H1 (cell line): ENCODE data around the gene ACBD5. TPM values are rescaled to one million over a fixed set of nuclear protein-coding genes. Genes with fewer than 3 reads are reported as not detected.

ENCODE experiments used
- CTCF ChIA-PET: fragments of 300-600 bp; sonication (Branson Sonifier 250); formaldehyde crosslinking; loops from one replicate; lab custom pipeline; 2021; ENCODE audit not compliant: partially characterized antibody; lab: Charles Lee
- POLR2A ChIA-PET: fragments of 300-600 bp; sonication (Branson Sonifier 250); formaldehyde crosslinking; loops from one replicate; lab custom pipeline; 2021; ENCODE audit warnings: inconsistent platforms; ENCODE audit not compliant: partially characterized antibody; lab: Charles Lee
- DNase-seq, 2 experiments: peaks; one replicate each; pipeline versions ENCODE4 v3.0.0 to v3.0.0-alpha.2; 2010 to 2022; ENCODE audit warnings: low spot score in 2 of 2, low read depth in 1 of 2, mixed read lengths in 1 of 2
- FAIRE-seq: peaks from 2 replicates; lab custom pipeline; 2011; peaks lifted over from hg19 to GRCh38; lab: Jason Lieb, UNC
- H2AFZ ChIP-seq: 2 replicates; pipeline ENCODE4 v1.8.1; 2012; ENCODE audit warnings: low read length, inconsistent platforms
- H2AK5ac ChIP-seq: 2 replicates; pipeline ENCODE4 v1.6.1; 2013; ENCODE audit warnings: low read depth, low read length
- H2BK120ac ChIP-seq: replicated peaks from 2 replicates; pipeline ENCODE3; 2013; ENCODE audit warnings: low read depth, low read length, inconsistent platforms
- H2BK12ac ChIP-seq: 2 replicates; pipeline ENCODE4 v1.6.1; 2013; ENCODE audit warnings: low read depth, low read length
- H2BK15ac ChIP-seq: 2 replicates; pipeline ENCODE4 v1.6.1; 2013; ENCODE audit warnings: low read length
- H2BK20ac ChIP-seq: 2 replicates; pipeline ENCODE4 v1.6.1; 2013; ENCODE audit warnings: low read length
- H2BK5ac ChIP-seq: 2 replicates; pipeline ENCODE4 v1.6.1; 2013; ENCODE audit warnings: low read depth, low read length
- H3K14ac ChIP-seq: 2 replicates; pipeline ENCODE4 v1.6.1; 2013; ENCODE audit warnings: inconsistent platforms; ENCODE audit not compliant: insufficient read length
- H3K18ac ChIP-seq: 2 replicates; pipeline ENCODE4 v1.6.1; 2013; ENCODE audit warnings: low read length; ENCODE audit errors: extremely low read depth
- H3K23ac ChIP-seq: 2 replicates; pipeline ENCODE4 v1.6.1; 2013; ENCODE audit warnings: inconsistent platforms; ENCODE audit not compliant: insufficient read length
- H3K23me2 ChIP-seq: 2 replicates; pipeline ENCODE4 v1.6.1; 2013; ENCODE audit warnings: low read depth, low read length
- H3K27ac ChIP-seq: 2 replicates; pipeline ENCODE4 v1.6.1; 2011; ENCODE audit warnings: low read depth, low read length, inconsistent platforms
- H3K27me3 ChIP-seq, 4 experiments: replicated peaks in 1 of 4; 1 replicate in 1 of 4; 2 replicates in 3 of 4; pipeline versions ENCODE4 v1.6.1 to v1.8.1; 2011 to 2013; ENCODE audit warnings: low read length in 3 of 4, mild to moderate bottlenecking in 3 of 4, inconsistent platforms in 2 of 4, mixed read lengths in 2 of 4, moderate library complexity in 1 of 4; ENCODE audit not compliant: control insufficient read depth in 3 of 4, insufficient read depth in 3 of 4; ENCODE audit errors: extremely low read depth in 1 of 4
- H3K36me3 ChIP-seq, 4 experiments: 2 replicates each; pipeline versions ENCODE4 v1.6.1 to v1.8.1; 2011 to 2013; ENCODE audit warnings: mild to moderate bottlenecking in 4 of 4, low read length in 3 of 4, moderate library complexity in 2 of 4, control low read depth in 1 of 4, inconsistent platforms in 1 of 4; ENCODE audit not compliant: insufficient read depth in 4 of 4, control insufficient read depth in 2 of 4
- H3K4ac ChIP-seq: replicated peaks from 2 replicates; pipeline ENCODE3; 2013; ENCODE audit warnings: low read length, low read depth, mixed read lengths, inconsistent platforms; ENCODE audit not compliant: insufficient read length
- H3K4me1 ChIP-seq, 4 experiments: replicated peaks in 1 of 4; 1 replicate in 1 of 4; 2 replicates in 3 of 4; pipeline versions ENCODE4 v1.6.1 to v1.8.1; 2011 to 2013; ENCODE audit warnings: low read length in 3 of 4, inconsistent platforms in 2 of 4, mixed read lengths in 1 of 4; ENCODE audit not compliant: insufficient read depth in 4 of 4, control insufficient read depth in 3 of 4
- H3K4me2 ChIP-seq, 2 experiments: 2 replicates each; pipeline versions ENCODE4 v1.6.1 to v1.8.1; 2011 to 2013; ENCODE audit warnings: low read depth in 2 of 2, low read length in 2 of 2, control low read depth in 1 of 2, inconsistent platforms in 1 of 2, mild to moderate bottlenecking in 1 of 2; ENCODE audit not compliant: insufficient read depth in 1 of 2
- H3K4me3 ChIP-seq, 4 experiments: fragments of 200-600, 300-600 bp in 1 of 4; sonication (generic), shearing (Covaris generic), sonication (Bioruptor Twin) in 1 of 4; 2 replicates each; pipeline versions ENCODE4 v1.5.1 to v1.8.1; 2011 to 2016; ENCODE audit warnings: low read length in 4 of 4, low read depth in 3 of 4, control low read depth in 2 of 4, inconsistent platforms in 2 of 4, mild to moderate bottlenecking in 2 of 4, mixed read lengths in 1 of 4, moderate library complexity in 1 of 4; ENCODE audit not compliant: insufficient read depth in 2 of 4; ENCODE audit errors: extremely low read depth in 1 of 4
- H3K56ac ChIP-seq: replicated peaks from 2 replicates; pipeline ENCODE3; 2013; ENCODE audit warnings: low read depth, mild to moderate bottlenecking, mixed read lengths, low read length, inconsistent platforms; ENCODE audit not compliant: insufficient read length
- H3K79me1 ChIP-seq: 2 replicates; pipeline ENCODE4 v1.6.1; 2013; ENCODE audit warnings: low read depth, low read length, control low read depth
- H3K79me2 ChIP-seq, 2 experiments: 2 replicates each; pipeline versions ENCODE4 v1.6.1 to v1.8.1; 2012 to 2013; ENCODE audit warnings: low read length in 2 of 2, mild to moderate bottlenecking in 2 of 2, inconsistent platforms in 1 of 2; ENCODE audit not compliant: insufficient read depth in 2 of 2, control insufficient read depth in 1 of 2
- H3K9ac ChIP-seq, 4 experiments: replicated peaks in 1 of 4; 1 replicate in 1 of 4; 2 replicates in 3 of 4; pipeline versions ENCODE4 v1.6.1 to v1.8.1; 2011 to 2013; ENCODE audit warnings: low read depth in 3 of 4, low read length in 3 of 4, control low read depth in 2 of 4, mild to moderate bottlenecking in 2 of 4, moderate library complexity in 2 of 4, inconsistent platforms in 1 of 4; ENCODE audit errors: extremely low read depth in 1 of 4
- H3K9me3 ChIP-seq, 2 experiments: 2 replicates each; pipeline versions ENCODE4 v1.6.1 to v1.8.1; 2012 to 2013; ENCODE audit warnings: mild to moderate bottlenecking in 2 of 2, moderate library complexity in 2 of 2, control low read depth in 1 of 2, inconsistent platforms in 1 of 2, low read depth in 1 of 2, low read length in 1 of 2, mixed read lengths in 1 of 2; ENCODE audit not compliant: insufficient read depth in 2 of 2
- H4K20me1 ChIP-seq, 2 experiments: replicated peaks in 1 of 2; 2 replicates each; pipeline versions ENCODE3 to v1.8.1; 2011 to 2013; ENCODE audit warnings: inconsistent platforms in 2 of 2, low read length in 2 of 2, mild to moderate bottlenecking in 1 of 2; ENCODE audit not compliant: insufficient read depth in 2 of 2, control insufficient read depth in 1 of 2
- H4K5ac ChIP-seq: 2 replicates; pipeline ENCODE4 v1.6.1; 2013; ENCODE audit warnings: low read length, low read depth, mixed read lengths, inconsistent platforms; ENCODE audit not compliant: insufficient read length
- H4K8ac ChIP-seq: 2 replicates; pipeline ENCODE4 v1.8.0; 2013; ENCODE audit warnings: mild to moderate bottlenecking, moderate library complexity, low read length, inconsistent platforms; ENCODE audit not compliant: insufficient read depth; ENCODE audit errors: extremely low read depth
- H4K91ac ChIP-seq: replicated peaks from 2 replicates; pipeline ENCODE3; 2013; ENCODE audit warnings: low read length, mixed read lengths, inconsistent platforms; ENCODE audit not compliant: insufficient read length
- CEBPB ChIP-seq: IDR thresholded peaks from 2 replicates; pipeline ENCODE4 v1.6.1; 2012; ENCODE audit warnings: low read depth, low read length
- CHD2 ChIP-seq: IDR thresholded peaks from 2 replicates; pipeline ENCODE4 v1.6.1; 2012; ENCODE audit warnings: low read length, improper control_type of control experiment
- EZH2 ChIP-seq: fragments of 200-600 bp; sonication (generic); IDR thresholded peaks from 2 replicates; pipeline ENCODE4 v1.7.1; 2012; ENCODE audit warnings: low read depth, mild to moderate bottlenecking, moderate library complexity, low read length, inconsistent platforms; ENCODE audit not compliant: severe bottlenecking
- GTF2F1 ChIP-seq: IDR thresholded peaks from 2 replicates; pipeline ENCODE4 v1.6.1; 2012; ENCODE audit warnings: low read depth, low read length, improper control_type of control experiment, borderline replicate concordance
- HDAC2 ChIP-seq, 2 experiments: fragments of 300-600 bp in 1 of 2; sonication (generic) in 1 of 2; IDR thresholded peaks; 2 replicates each; pipeline ENCODE4 v1.6.1; 2011 to 2012; ENCODE audit warnings: low read depth in 2 of 2, low read length in 2 of 2, mild to moderate bottlenecking in 2 of 2, moderate library complexity in 2 of 2, borderline replicate concordance in 1 of 2, inconsistent platforms in 1 of 2
- NANOG ChIP-seq: IDR thresholded peaks from 2 replicates; pipeline ENCODE4 v1.6.1; 2011; ENCODE audit warnings: low read length, low read depth, mild to moderate bottlenecking, inconsistent platforms; ENCODE audit not compliant: insufficient read depth, poor library complexity, severe bottlenecking
- POLR2A ChIP-seq, 2 experiments: IDR thresholded peaks; 1 replicate in 1 of 2; 2 replicates in 1 of 2; pipeline ENCODE4 v1.6.1; 2011; ENCODE audit warnings: low read depth in 2 of 2, low read length in 2 of 2, mild to moderate bottlenecking in 2 of 2; ENCODE audit errors: control extremely low read depth in 1 of 2
- POU5F1 ChIP-seq: IDR thresholded peaks from 2 replicates; pipeline ENCODE4 v1.6.1; 2011; ENCODE audit warnings: low read depth, mild to moderate bottlenecking, low read length, moderate library complexity
- RBBP5 ChIP-seq: IDR thresholded peaks from 2 replicates; pipeline ENCODE4 v1.7.1; 2012; ENCODE audit warnings: low read depth, mild to moderate bottlenecking, inconsistent platforms, low read length, moderate library complexity, borderline replicate concordance
- SIRT6 ChIP-seq: IDR thresholded peaks from one replicate; pipeline ENCODE4 v1.7.1; 2012; ENCODE audit warnings: low read length, inconsistent platforms
- WGBS, 2 experiments: shearing (Covaris generic) in 1 of 2; methylation state at CpG; one replicate each; pipeline versions ENCODE4 v1.1.6 to v1.1.7; 2013 to 2015; ENCODE audit warnings: low lambda C conversion rate in 2 of 2, mixed read lengths in 2 of 2, inconsistent platforms in 1 of 2, low coverage in 1 of 2, missing lambda C conversion rate in 1 of 2; ENCODE audit not compliant: insufficient replicate concordance in 2 of 2, insufficient coverage in 1 of 2, insufficient read length in 1 of 2; ENCODE audit errors: extremely low coverage in 1 of 2, missing lambda C conversion rate in 1 of 2; 5-methylcytosine and 5-hydroxymethylcytosine counted together
- polyA plus RNA-seq, 7 experiments: library from polyadenylated mRNA; depleted of rRNA in 3 of 7; stranded (reverse) in 5 of 7; unstranded in 2 of 7; fragments of >200 nt in 5 of 7; fragments of 200-250 nt in 2 of 7; gene quantifications; 1 replicate in 5 of 7; 2 replicates in 1 of 7; 4 replicates in 1 of 7; pipeline versions ENCODE4 v1.2.1 to v1.2.3, GENCODE V29; 2011 to 2013; ENCODE audit warnings: missing spikeins in 2 of 7, mixed read lengths in 2 of 7
- total RNA-seq: library from RNA; stranded (reverse); fragmentation: NEBNext Ultra II Directional; extraction: Animal tissue kit (Norgen Biotek cat#: 25700); gene quantifications from 2 replicates; pipeline ENCODE4 v1.2.1, GENCODE V29; 2021

ACBD5 gene
- total and polyA plus RNA-seq, 2 of the 8 experiments (the other 6 are each of a cell fraction or from before 2014, with no cell fraction given): 4.6 to 15.9 TPM

GRCh38 chr10:27241010-27241651 is 534 bp upstream of the ACBD5 start:
- H4K5ac ChIP-seq: peak overlapping the region; percentile 21
- peak overlapping the region; percentile 28; the same call in 1 of the 2 replicates for H2BK5ac ChIP-seq
- TF ChIP-seq EZH2 (peak; percentile 38), CHD2 (no peak), CEBPB (no peak), SIRT6 (no peak), GTF2F1 (no peak), POU5F1 (no peak), NANOG (no peak), POLR2A (IDR thresholded peaks at IDR 0.05; ENCODE audit: control extremely low read depth in 1 of 2, low read depth in 2 of 2, low read length in 2 of 2) (no peak), HDAC2 (IDR thresholded peaks at IDR 0.05; ENCODE audit: borderline replicate concordance in 1 of 2, low read depth in 2 of 2, low read length in 2 of 2) (0 out of 4 replicates have a peak, but pooled peaks of 1 of the 2 experiments have one; percentile 7), RBBP5 (no peak)
- H3K79me1 ChIP-seq: no peaks in the 10 kb centered on the region
- H2AFZ ChIP-seq: peak overlapping the region; percentile 12; the same call in 1 of the 2 replicates
- no peaks in the 10 kb centered on the region for H3K9me3 ChIP-seq
- H3K27me3 ChIP-seq: no peaks in the 10 kb centered on the region
- 5% methylated on average over 33 of the region's 33 CpGs; no CpG with 5 or more reads in 1 of the 2 experiments for WGBS, 2 experiments
- POLR2A ChIA-PET: interaction anchor here (1.0 to 3.0 kb wide), 2 partner anchors 11 to 15 kb away, joined by 3 to 14 read pairs; no protein-coding TSS in a partner anchor
- H3K14ac ChIP-seq: no peak overlapping the region
- 0 out of 2 replicates have a peak overlapping the region, but pooled peaks have one; percentile 3 for H3K18ac ChIP-seq
- no peak overlapping the region for H3K56ac ChIP-seq
- CTCF ChIA-PET: no interaction called here
- H3K27ac ChIP-seq: no peak overlapping the region
- H3K23ac ChIP-seq: no peak overlapping the region
- H3K4me3 ChIP-seq: peak overlapping the region; percentile 69 to 95 (median 86)
- no peak overlapping the region for H2BK12ac ChIP-seq
- no peaks in the 10 kb centered on the region for H3K79me2 ChIP-seq
- H2AK5ac ChIP-seq: no peak overlapping the region
- H3K4me1 ChIP-seq: peaks cover 0 to 8% (median 2%) of the 10 kb centered on the region in 4 experiments; a peak in 4 of 7 replicates
- H3K23me2 ChIP-seq: peaks cover 16% of the 10 kb centered on the region; the same call in 1 of the 2 replicates
- peak in 1 of 2 experiments; percentile 70 for DNase-seq
- H3K4me2 ChIP-seq: peak overlapping the region; percentile 80 to 91
- no peak overlapping the region for H4K91ac ChIP-seq
- no peak overlapping the region for H2BK20ac ChIP-seq
- peak overlapping the region in 3 of 4 experiments; percentile 31 to 73 (median 54); a peak in 2 of 7 replicates for H3K9ac ChIP-seq
- H4K8ac ChIP-seq: no peak overlapping the region; the same call in 1 of the 2 replicates
- no peak for FAIRE-seq
- no peak overlapping the region for H3K4ac ChIP-seq
- H2BK15ac ChIP-seq: no peak overlapping the region
- no peaks in the 10 kb centered on the region for H3K36me3 ChIP-seq
- H2BK120ac ChIP-seq: no peak overlapping the region
- H4K20me1 ChIP-seq: no peaks in the 10 kb centered on the region
